Mesendoderm (in vitro differentiated cells): ENCODE data around the gene CDK9.

Experiments
- DNase-seq: peaks from one replicate; pipeline ENCODE4 v3.0.0; 2013
- H2AK5ac ChIP-seq: 2 replicates; pipeline ENCODE4 v1.6.1; 2013; ENCODE audit warnings: low read length, inconsistent platforms
- H2BK120ac ChIP-seq: 2 replicates; pipeline ENCODE4 v1.6.1; 2013; ENCODE audit warnings: low read depth, mild to moderate bottlenecking, low read length, moderate library complexity, mixed read lengths
- H2BK15ac ChIP-seq: replicated peaks from 2 replicates; pipeline ENCODE4 v1.6.1; 2013; ENCODE audit warnings: low read depth, mild to moderate bottlenecking, moderate library complexity
- H2BK5ac ChIP-seq: 2 replicates; pipeline ENCODE4 v1.6.1; 2013; ENCODE audit warnings: low read length, inconsistent platforms
- H3K18ac ChIP-seq: 2 replicates; pipeline ENCODE4 v1.6.1; 2013; ENCODE audit warnings: mild to moderate bottlenecking, low read length, mixed read lengths
- H3K23ac ChIP-seq: one replicate; pipeline ENCODE4 v1.6.1; 2013; ENCODE audit warnings: low read length
- H3K27ac ChIP-seq: 2 replicates; pipeline ENCODE4 v1.5.1; 2013; ENCODE audit warnings: low read depth, mild to moderate bottlenecking, inconsistent platforms, low read length, moderate library complexity
- H3K27me3 ChIP-seq: 2 replicates; pipeline ENCODE4 v1.6.1; 2013; ENCODE audit warnings: low read length, control low read depth, mild to moderate bottlenecking, inconsistent platforms; ENCODE audit not compliant: insufficient read depth, poor library complexity
- H3K36me3 ChIP-seq: 2 replicates; pipeline ENCODE4 v1.6.1; 2013; ENCODE audit warnings: low read length, inconsistent platforms; ENCODE audit not compliant: control insufficient read depth, insufficient read depth
- H3K4ac ChIP-seq: one replicate; pipeline ENCODE4 v1.6.1; 2013; ENCODE audit warnings: low read depth, mild to moderate bottlenecking, low read length, moderate library complexity
- H3K4me1 ChIP-seq: 2 replicates; pipeline ENCODE4 v1.6.1; 2013; ENCODE audit warnings: low read depth, low read length, inconsistent platforms; ENCODE audit not compliant: control insufficient read depth
- H3K4me2 ChIP-seq: 2 replicates; pipeline ENCODE4 v1.6.1; 2013; ENCODE audit warnings: low read length
- H3K4me3 ChIP-seq: 2 replicates; pipeline ENCODE4 v1.5.1; 2013; ENCODE audit warnings: mild to moderate bottlenecking, low read length
- H3K56ac ChIP-seq: one replicate; pipeline ENCODE4 v1.6.1; 2013; ENCODE audit warnings: low read length
- H3K79me1 ChIP-seq: 2 replicates; pipeline ENCODE4 v1.6.1; 2013; ENCODE audit warnings: low read length, inconsistent platforms
- H3K79me2 ChIP-seq: 2 replicates; pipeline ENCODE4 v1.6.1; 2013; ENCODE audit warnings: mild to moderate bottlenecking, low read length; ENCODE audit not compliant: control insufficient read depth, insufficient read depth
- H3K9ac ChIP-seq: 2 replicates; pipeline ENCODE4 v1.6.1; 2013; ENCODE audit warnings: low read length, inconsistent platforms
- H4K5ac ChIP-seq: one replicate; pipeline ENCODE4 v1.6.1; 2013; ENCODE audit warnings: low read length
- H4K8ac ChIP-seq: one replicate; pipeline ENCODE4 v1.6.1; 2013; ENCODE audit warnings: low read depth, mild to moderate bottlenecking, control low read depth, low read length, moderate library complexity
- WGBS: extraction: QIAGEN DNeasy Blood & Tissue Kit; methylation state at CpG from one replicate; pipeline ENCODE4 v1.1.7; 2013; ENCODE audit warnings: low lambda C conversion rate, missing lambda C conversion rate; ENCODE audit not compliant: insufficient coverage; ENCODE audit errors: extremely low coverage; 5-methylcytosine and 5-hydroxymethylcytosine counted together

The CDK9 gene

DNA sequence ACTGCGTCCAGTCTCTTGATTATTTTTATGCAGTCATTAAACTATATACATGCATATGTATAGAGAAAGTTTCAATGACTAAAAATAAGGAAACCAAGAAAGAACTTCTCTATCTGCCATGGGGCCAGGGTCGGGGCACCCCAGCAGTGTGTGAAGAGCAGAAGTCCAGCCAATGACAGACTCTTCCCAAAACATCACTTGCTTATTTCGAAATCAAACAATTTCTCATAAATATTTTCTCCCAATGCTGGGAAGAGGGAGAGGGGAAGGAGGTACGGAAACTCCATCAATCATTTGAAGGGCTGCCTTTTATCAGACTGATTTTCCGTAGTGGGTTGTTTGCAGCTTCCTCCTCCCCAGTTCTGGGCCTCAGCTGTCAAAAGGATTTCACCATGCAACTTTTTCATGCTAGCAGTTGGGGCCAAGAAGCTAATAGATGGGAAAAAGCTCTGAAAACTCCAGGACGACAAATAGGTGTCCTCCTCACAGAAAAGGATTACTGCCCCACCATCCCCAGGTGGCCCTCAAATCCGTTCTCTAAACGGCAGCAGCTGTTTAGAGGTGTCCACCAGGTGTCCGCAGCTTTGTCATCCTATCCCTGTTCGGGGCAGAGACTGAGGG lies 16.2 kb downstream of the CDK9 start:
- no peak overlapping the region for H3K23ac ChIP-seq
- H3K27ac ChIP-seq, result no peak overlapping the region
- peak overlapping the region; percentile 62 for H3K9ac ChIP-seq
- no peak overlapping the region for H2BK15ac ChIP-seq
- no peak overlapping the region for H2AK5ac ChIP-seq
- H4K8ac ChIP-seq, result no peak overlapping the region
- no peak overlapping the region for H3K4me3 ChIP-seq
- peak overlapping the region; percentile 16 for H3K4me2 ChIP-seq
- no peak overlapping the region for H2BK120ac ChIP-seq
- no peaks in the 10 kb centered on the region for H3K36me3 ChIP-seq
- no peak for DNase-seq
- peaks cover 9% of the 10 kb centered on the region for H3K79me1 ChIP-seq
- no peak overlapping the region for H3K18ac ChIP-seq
- no peak overlapping the region for H2BK5ac ChIP-seq
- H3K79me2 ChIP-seq, result peaks cover 11% of the 10 kb centered on the region
- peak overlapping the region; percentile 75 for H3K56ac ChIP-seq
- no peak overlapping the region for H4K5ac ChIP-seq
- WGBS, result no CpG with 5 or more reads among the region's 10 CpGs
- H3K4me1 ChIP-seq, result peaks cover 2% of the 10 kb centered on the region
- H3K4ac ChIP-seq, result no peak overlapping the region
- no peaks in the 10 kb centered on the region for H3K27me3 ChIP-seq

- no CpG with 5 or more reads among the region's 83 CpGs for WGBS
- Histone ChIP-seq H2AK5ac (peak within 1 kb of the TSS; percentile 44), H3K23ac (no peak within 1 kb of the TSS), H3K27ac (peak within 1 kb of the TSS; percentile 78), H3K4me1 (peaks cover 2% of the 10 kb centered on the region), H4K5ac (no peak within 1 kb of the TSS), H2BK15ac (no peak within 1 kb of the TSS), H3K36me3 (no peaks in the 10 kb centered on the region), H3K79me1 (peaks cover 9% of the 10 kb centered on the region), H3K18ac (peak within 1 kb of the TSS; percentile 91), H3K56ac (peak within 1 kb of the TSS; percentile 93), H4K8ac (no peak within 1 kb of the TSS), H3K4ac (peak within 1 kb of the TSS; percentile 74), H3K27me3 (no peaks in the 10 kb centered on the region), H3K79me2 (peaks cover 11% of the 10 kb centered on the region), H3K4me3 (peak within 1 kb of the TSS; percentile 71), H2BK5ac (no peak within 1 kb of the TSS), H3K9ac (peak within 1 kb of the TSS; percentile 88), H3K4me2 (peak within 1 kb of the TSS; percentile 97), H2BK120ac (no peak within 1 kb of the TSS)
- DNase-seq, result peak; percentile 96
Measured at GRCh38 chr9:127802576-127803443, 17.0 kb downstream of the CDK9 start, which contains the start of gene FPGS. Gene FPGS, plus strand, starts transcription at chr9:127802882. Its CDS starts 43 bp downstream, at chr9:127802925.

DNA sequence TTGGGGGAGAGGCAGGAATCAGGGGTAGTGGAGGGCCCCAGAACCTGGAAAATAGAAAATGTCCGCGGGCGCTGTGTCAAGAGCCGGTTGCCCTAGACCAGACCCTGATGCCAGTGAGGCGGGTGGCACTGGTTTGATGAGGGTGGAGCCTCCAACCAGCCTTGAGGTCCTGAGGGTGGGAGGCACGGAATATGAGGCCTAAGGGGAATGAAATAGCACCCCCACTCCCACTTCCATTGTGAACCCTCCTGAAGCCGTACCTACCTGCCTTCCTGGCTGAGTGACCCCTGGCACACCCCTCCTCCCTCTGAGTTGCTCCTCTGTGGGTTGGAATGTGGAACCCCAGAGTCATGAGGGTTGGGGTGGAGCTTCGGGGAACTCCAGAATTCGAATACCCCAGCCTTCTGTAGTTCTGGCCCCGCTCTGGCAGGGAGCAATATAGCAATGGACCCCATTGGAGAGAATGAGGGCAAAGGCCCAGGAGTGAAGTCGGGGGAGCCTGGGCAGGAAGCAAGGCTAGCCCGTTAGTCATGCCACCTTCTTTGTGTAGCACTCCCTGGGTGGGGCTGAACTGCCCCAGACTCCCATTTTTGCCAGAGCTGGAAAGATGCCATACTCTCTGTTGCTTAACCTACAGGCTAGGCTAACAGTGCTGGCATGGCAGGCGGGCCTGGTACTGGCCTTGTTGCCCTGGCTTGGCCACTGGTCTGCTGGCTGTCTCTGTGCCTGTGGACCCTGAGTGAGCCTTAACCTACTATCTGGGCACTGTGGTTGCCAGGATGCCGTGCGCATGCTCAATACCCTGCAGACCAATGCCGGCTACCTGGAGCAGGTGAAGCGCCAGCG lies 17.9 kb downstream of the CDK9 start:
- peaks cover 2% of the 10 kb centered on the region for H3K4me1 ChIP-seq
- no peaks in the 10 kb centered on the region for H3K36me3 ChIP-seq
- H3K27ac ChIP-seq, result no peak overlapping the region
- peak overlapping the region; percentile 61 for H3K18ac ChIP-seq
- H3K4ac ChIP-seq, result peak overlapping the region; percentile 74
- peak overlapping the region; percentile 44 for H2AK5ac ChIP-seq
- no peak overlapping the region for H2BK15ac ChIP-seq
- H2BK5ac ChIP-seq, result no peak overlapping the region
- no peak for DNase-seq
- H3K4me2 ChIP-seq, result peak overlapping the region; percentile 97
- H3K79me1 ChIP-seq, result peaks cover 9% of the 10 kb centered on the region
- peak overlapping the region; percentile 84 for H3K56ac ChIP-seq
- peaks cover 11% of the 10 kb centered on the region for H3K79me2 ChIP-seq
- peak overlapping the region; percentile 88 for H3K9ac ChIP-seq
- no peak overlapping the region for H2BK120ac ChIP-seq
- no peak overlapping the region for H3K23ac ChIP-seq
- peak overlapping the region; percentile 71 for H3K4me3 ChIP-seq
- no peak overlapping the region for H4K8ac ChIP-seq
- no CpG with 5 or more reads among the region's 18 CpGs for WGBS
- H3K27me3 ChIP-seq, result no peaks in the 10 kb centered on the region
- H4K5ac ChIP-seq, result no peak overlapping the region

DNA sequence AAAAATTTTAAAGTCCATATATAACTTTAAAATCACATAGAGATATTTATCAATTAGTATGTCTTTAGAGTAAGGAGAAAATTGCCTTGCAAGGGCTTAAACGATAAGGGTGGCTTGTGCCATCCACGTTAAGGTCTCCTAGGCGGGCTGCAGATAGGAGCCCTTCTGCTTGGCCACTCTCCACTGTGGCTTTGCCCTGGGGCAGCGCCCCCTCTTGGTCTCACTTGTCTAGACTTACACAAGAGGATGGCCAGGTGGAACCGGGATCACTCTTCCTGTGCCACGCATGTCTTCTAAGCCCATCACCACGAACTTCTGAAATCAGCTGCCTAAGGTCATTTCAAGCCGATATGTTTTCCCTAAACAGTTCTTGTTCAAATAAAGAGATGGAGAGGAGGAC lies 19.8 kb downstream of the CDK9 start:
- peak; percentile 77 for DNase-seq
- H3K4ac ChIP-seq, result no peak overlapping the region

DNA sequence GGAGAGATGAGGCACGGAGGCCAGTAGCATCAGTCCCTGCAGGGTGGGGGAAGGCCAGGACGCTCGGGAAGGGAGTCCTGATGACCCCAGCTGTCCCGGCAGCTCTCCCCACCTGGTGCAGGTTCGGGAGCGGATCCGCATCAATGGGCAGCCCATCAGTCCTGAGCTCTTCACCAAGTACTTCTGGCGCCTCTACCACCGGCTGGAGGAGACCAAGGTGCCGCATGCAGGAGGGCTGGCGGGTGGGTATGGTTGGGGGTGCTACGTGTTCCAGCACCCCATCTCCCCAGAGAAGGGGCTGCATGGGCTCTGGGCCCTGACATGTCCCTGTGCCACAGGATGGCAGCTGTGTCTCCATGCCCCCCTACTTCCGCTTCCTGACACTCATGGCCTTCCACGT lies 21.0 kb downstream of the CDK9 start:
- no peak overlapping the region for H3K4me3 ChIP-seq
- no peak overlapping the region for H3K4me2 ChIP-seq
- H4K5ac ChIP-seq, result no peak overlapping the region
- H4K8ac ChIP-seq, result no peak overlapping the region
- H3K56ac ChIP-seq, result no peak overlapping the region
- no peak overlapping the region for H2BK15ac ChIP-seq
- no peak overlapping the region for H2AK5ac ChIP-seq
- H2BK5ac ChIP-seq, result no peak overlapping the region
- H3K79me2 ChIP-seq, result peaks cover 11% of the 10 kb centered on the region
- no peaks in the 10 kb centered on the region for H3K27me3 ChIP-seq
- DNase-seq, result no peak
- no peak overlapping the region for H3K18ac ChIP-seq
- H3K9ac ChIP-seq, result no peak overlapping the region
- H3K4me1 ChIP-seq, result peaks cover 2% of the 10 kb centered on the region
- WGBS, result no CpG with 5 or more reads among the region's 14 CpGs
- H3K4ac ChIP-seq, result no peak overlapping the region
- H3K36me3 ChIP-seq, result no peaks in the 10 kb centered on the region
- H2BK120ac ChIP-seq, result no peak overlapping the region
- no peak overlapping the region for H3K23ac ChIP-seq
- peaks cover 9% of the 10 kb centered on the region for H3K79me1 ChIP-seq
- H3K27ac ChIP-seq, result no peak overlapping the region

More for the DNA sequence above, 19.8 kb downstream of the CDK9 start:
- Histone ChIP-seq H3K56ac (no peak overlapping the region), H2BK120ac (no peak overlapping the region), H3K9ac (no peak overlapping the region), H2BK15ac (no peak overlapping the region), H3K4me1 (peaks cover 2% of the 10 kb centered on the region), H3K27ac (no peak overlapping the region), H3K23ac (no peak overlapping the region), H2AK5ac (no peak overlapping the region), H3K36me3 (no peaks in the 10 kb centered on the region), H3K27me3 (no peaks in the 10 kb centered on the region), H3K4me3 (no peak overlapping the region), H2BK5ac (no peak overlapping the region), H3K79me2 (peaks cover 11% of the 10 kb centered on the region), H4K8ac (no peak overlapping the region), H3K79me1 (peaks cover 9% of the 10 kb centered on the region), H3K4me2 (no peak overlapping the region), H3K18ac (no peak overlapping the region), H4K5ac (no peak overlapping the region)
- WGBS, result no CpG with 5 or more reads among the region's 8 CpGs
